ENCODE measurements around the gene RNU5D-1.
"Not testable (repeated sequence)": the region's sequence is repeated elsewhere in the genome, so short reads cannot be mapped to it uniquely, and the experiment has no call there.

The RNU5D-1 gene

DNA sequence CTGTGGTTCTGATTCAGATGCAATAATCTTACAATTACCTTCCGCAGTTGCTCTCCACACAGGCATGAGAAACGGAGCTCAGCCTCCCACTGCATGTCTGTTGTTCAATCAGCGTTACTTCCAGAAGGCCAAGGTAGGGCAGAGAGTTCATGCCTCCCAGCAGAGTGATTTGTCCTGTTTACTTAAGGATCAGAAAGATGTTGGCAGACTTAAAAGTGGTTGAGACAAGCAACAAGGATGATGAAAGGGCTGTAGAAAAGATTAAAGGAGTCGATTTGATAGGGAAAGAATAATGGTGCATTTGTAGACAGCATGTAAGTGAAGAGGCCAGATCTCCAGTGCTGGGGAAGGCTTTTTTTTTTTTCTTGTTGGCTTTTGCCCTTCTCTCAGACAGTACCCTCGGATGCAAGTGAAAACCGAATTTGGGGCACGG lies 29.8 kb downstream of the RNU5D-1 start:
- no peak for DNase-seq (ENCODE audit: low read depth)
- in situ Hi-C loops (cut with HindIII; ENCODE audit: low sequenced_read_pairs), result no loop called here
- no peak for TF ChIP-seq CTCF (IDR thresholded peaks at IDR 0.05; ENCODE audit: low read depth, low read length, missing control alignments)
- H3K4me3 ChIP-seq (ENCODE audit: low read depth, low read length), result no peak overlapping the region

DNA sequence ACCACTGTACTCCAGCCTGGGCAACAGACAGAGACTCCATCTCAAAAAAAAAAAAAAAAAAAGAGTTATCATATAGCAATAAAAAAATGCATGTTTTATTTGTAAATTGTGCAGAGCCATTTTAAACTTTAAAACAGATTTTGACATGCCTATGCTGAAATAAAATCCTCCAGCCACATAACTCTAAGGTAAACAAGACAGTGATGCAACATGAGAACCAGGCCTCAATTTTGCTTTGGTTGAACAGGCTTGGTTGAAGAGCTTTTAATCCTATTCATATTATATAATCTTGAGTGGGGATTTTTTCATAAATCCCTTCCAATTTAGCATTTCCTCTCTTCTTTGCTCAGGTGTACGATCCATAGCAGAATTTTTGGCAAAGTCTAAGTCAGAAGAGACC lies 30.4 kb downstream of the RNU5D-1 start:
- TF ChIP-seq CTCF (IDR thresholded peaks at IDR 0.05; ENCODE audit: low read depth, low read length, missing control alignments), result no peak
- in situ Hi-C loops (cut with HindIII; ENCODE audit: low sequenced_read_pairs), result no loop called here
- no peak for DNase-seq (ENCODE audit: low read depth)
- H3K4me3 ChIP-seq (ENCODE audit: low read depth, low read length), result no peak overlapping the region

DNA sequence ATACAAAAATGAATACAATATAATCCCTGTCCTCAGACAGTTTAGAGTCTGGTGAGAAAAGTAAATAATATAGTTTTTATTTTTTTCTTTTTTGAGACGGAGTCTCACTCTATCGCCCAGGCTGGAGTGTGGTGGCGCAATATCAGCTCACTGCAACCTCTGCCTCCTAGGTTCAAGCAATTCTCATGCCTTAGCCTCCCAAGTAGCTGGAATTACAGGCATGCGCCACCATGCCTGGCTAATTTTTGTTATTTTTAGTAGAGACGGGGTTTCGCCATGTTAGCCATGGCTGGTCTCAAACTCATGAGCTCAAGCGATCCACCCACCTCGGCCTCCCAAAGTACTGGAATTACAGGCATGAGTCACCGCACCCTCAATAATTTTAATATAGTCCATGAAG lies 31.6 kb downstream of the RNU5D-1 start:
- H3K4me3 ChIP-seq (ENCODE audit: low read depth, low read length); in situ Hi-C loops (cut with HindIII; ENCODE audit: low sequenced_read_pairs); DNase-seq (ENCODE audit: low read depth): not testable (repeated sequence)

GRCh38 chr1:44698138-44698537 lies 32.8 kb downstream of the RNU5D-1 start:
- DNase-seq (ENCODE audit: low read depth), result no peak
- no peak overlapping the region for H3K4me3 ChIP-seq (ENCODE audit: low read depth, low read length)
- in situ Hi-C loops (cut with HindIII; ENCODE audit: low sequenced_read_pairs), result no loop called here
- TF ChIP-seq CTCF (IDR thresholded peaks at IDR 0.05; ENCODE audit: low read depth, low read length, missing control alignments), result no peak

- in situ Hi-C loops (cut with HindIII; ENCODE audit: low sequenced_read_pairs), result no loop called here
- no peak for DNase-seq (ENCODE audit: low read depth)
- no peak for TF ChIP-seq CTCF (IDR thresholded peaks at IDR 0.05; ENCODE audit: low read depth, low read length, missing control alignments)
- no peak overlapping the region for H3K4me3 ChIP-seq (ENCODE audit: low read depth, low read length)
Observed at GRCh38 chr1:44696789-44697345, 34.1 kb downstream of the RNU5D-1 start.

DNA sequence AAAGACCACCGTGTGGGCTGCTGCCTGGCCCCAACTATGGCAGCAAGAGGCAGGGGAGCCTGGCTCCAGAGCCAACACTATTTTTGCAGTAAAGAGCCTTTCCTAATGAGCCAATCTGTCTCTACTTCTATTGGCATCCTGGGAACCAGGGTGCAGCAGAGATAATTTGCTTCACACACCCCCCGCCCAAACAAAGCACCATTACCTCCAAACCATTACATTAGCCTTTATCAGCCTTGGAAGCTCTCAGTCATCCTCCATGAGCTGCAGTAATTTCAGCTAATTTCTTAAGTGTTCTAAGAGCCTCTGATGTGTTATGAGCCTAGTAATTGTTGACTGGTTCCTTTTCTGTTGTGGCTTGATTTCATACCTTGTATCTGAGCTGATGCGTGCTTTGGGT lies 34.9 kb downstream of the RNU5D-1 start:
- in situ Hi-C loops (cut with HindIII; ENCODE audit: low sequenced_read_pairs), result no loop called here
- TF ChIP-seq CTCF (IDR thresholded peaks at IDR 0.05; ENCODE audit: low read depth, low read length, missing control alignments), result no peak
- H3K4me3 ChIP-seq (ENCODE audit: low read depth, low read length), result no peak overlapping the region
- DNase-seq (ENCODE audit: low read depth), result no peak

GRCh38 chr1:44695671-44696070 lies 35.3 kb downstream of the RNU5D-1 start:
- no peak overlapping the region for H3K4me3 ChIP-seq (ENCODE audit: low read depth, low read length)
- in situ Hi-C loops (cut with HindIII; ENCODE audit: low sequenced_read_pairs), result no loop called here
- no peak for TF ChIP-seq CTCF (IDR thresholded peaks at IDR 0.05; ENCODE audit: low read depth, low read length, missing control alignments)
- no peak for DNase-seq (ENCODE audit: low read depth)

All from astrocyte of the cerebellum (primary cell).